Esophagus squamous epithelium (tissue), 5 donors: ENCODE data around the gene TRAPPC13. TPM values are rescaled to one million over a fixed set of nuclear protein-coding genes. Genes with fewer than 3 reads are reported as not detected.
A peak's percentile ranks its signal among the peaks of the same experiment; 100 is the strongest.
"Not testable (repeated sequence)": the region's sequence is repeated elsewhere in the genome, so short reads cannot be mapped to it uniquely, and the experiment has no call there.

ENCODE experiments used
- DNase-seq: peaks from one replicate; lab custom pipeline; 2025; lab: John Stamatoyannopoulos, UW
- H3K27ac ChIP-seq, 4 donors: fragments of 200-600 bp; sonication (generic); one replicate each; pipeline ENCODE4 v1.5.1; 2016 to 2019; ENCODE audit warnings: mild to moderate bottlenecking in 1 of 4
- H3K27me3 ChIP-seq, 4 donors: fragments of 200-600 bp; sonication (generic); 1 replicate in 3 of 4; 2 replicates in 1 of 4; pipeline versions ENCODE4 v1.5.1 to v1.6.0; 2017 to 2021; ENCODE audit warnings: antibody characterized with exemption in 1 of 4
- H3K36me3 ChIP-seq, 3 donors: fragments of 200-600 bp; sonication (generic); one replicate each; pipeline ENCODE4 v1.5.1; 2016 to 2019
- H3K4me1 ChIP-seq, 3 donors: fragments of 200-600 bp; sonication (generic); one replicate each; pipeline ENCODE4 v1.5.1; 2017 to 2019
- H3K4me3 ChIP-seq, 4 donors: fragments of 200-600 bp; sonication (generic); 1 replicate in 3 of 4; 2 replicates in 1 of 4; pipeline ENCODE4 v1.5.1; 2016 to 2019; ENCODE audit warnings: mild to moderate bottlenecking in 2 of 4, moderate library complexity in 1 of 4
- H3K9me3 ChIP-seq, 3 donors: fragments of 200-600 bp; sonication (generic); one replicate each; pipeline ENCODE4 v1.5.1; 2016 to 2019
- CTCF ChIP-seq, 6 experiments: fragments of 450-650 bp in 4 of 6; fragments of 200-600 bp in 2 of 6; sonication (generic) in 2 of 6; IDR thresholded peaks; one replicate each; pipeline ENCODE4 v1.5.1; 2016 to 2019; ENCODE audit warnings: antibody characterized with exemption in 6 of 6, mild to moderate bottlenecking in 4 of 6, moderate library complexity in 4 of 6
- POLR2A ChIP-seq, 4 donors: fragments of 450-650 bp; IDR thresholded peaks; one replicate each; pipeline ENCODE4 v1.6.1; 2017; ENCODE audit warnings: antibody characterized with exemption in 4 of 4, mild to moderate bottlenecking in 4 of 4, moderate library complexity in 3 of 4
- WGBS, 2 donors: methylation state at CpG; one replicate each; pipeline ENCODE4 v1.1.5; 2018; 5-methylcytosine and 5-hydroxymethylcytosine counted together
- intact Hi-C: fragments of 100-400 bp; cut with DNase I; formaldehyde crosslinking; loops from one replicate; pipeline ENCODE4 v1.15.0; 2022
- total RNA-seq, 4 donors: library from RNA; depleted of rRNA; stranded (reverse); fragments of >200 nt; gene quantifications; one replicate each; pipeline ENCODE4 v1.1.0, GENCODE V29; 2016
- donor health status: DM: yes; HTN: yes; CAD: no.

TRAPPC13 gene
- 10 to 100 TPM; 10.1 to 19.5 (median 14.9) TPM for total RNA-seq

- intact Hi-C loops: no loop called here
- Histone ChIP-seq H3K4me3 (peak within 1 kb of the TSS; percentile 74 to 92 (median 83)), H3K27me3 (no peaks in the 10 kb centered on the region), H3K4me1 (peaks cover 19 to 45% (median 25%) of the 10 kb centered on the region in 3 donors), H3K27ac (peak within 1 kb of the TSS; percentile 82 to 92 (median 86)), H3K36me3 (peaks cover 0 to 20% (median 0%) of the 10 kb centered on the region in 3 donors), H3K9me3 (no peaks in the 10 kb centered on the region)
- 0% methylated on average over 30 to 36 of the region's 36 CpGs for WGBS, 2 donors
- DNase-seq: peak; percentile 70
- TF ChIP-seq POLR2A (IDR thresholded peaks at IDR 0.05): peak in 2 of 4 donors; percentile 7 to 18
- peak in 2 of 6 experiments; percentile 13 to 26 for TF ChIP-seq CTCF (IDR thresholded peaks at IDR 0.05)
These were observed at the start of gene TRAPPC13, which contains the start of gene SHLD3 for GRCh38 chr5:65624571-65625555. TSS of gene TRAPPC13 (plus strand) at chr5:65625027. CDS start at chr5:65625061, 34 bp downstream. TSS of gene SHLD3 (plus strand) at chr5:65625027. CDS start at chr5:65629588, 4,561 bp downstream.

- no peaks in the 10 kb centered on the region for H3K9me3 ChIP-seq
- no peaks in the 10 kb centered on the region for H3K27me3 ChIP-seq
- H3K4me3 ChIP-seq: no peak overlapping the region
- H3K27ac ChIP-seq: no peak overlapping the region
- no peak for DNase-seq
- peaks cover 0 to 83% (median 11%) of the 10 kb centered on the region in 3 donors for H3K36me3 ChIP-seq
- TF ChIP-seq POLR2A (IDR thresholded peaks at IDR 0.05) (no peak), CTCF (IDR thresholded peaks at IDR 0.05) (no peak)
- H3K4me1 ChIP-seq: no peaks in the 10 kb centered on the region
- intact Hi-C loops: no loop called here
These were observed 47.7 kb upstream of the TRAPPC13 start for GRCh38 chr5:65577141-65577540.

- Histone ChIP-seq H3K27me3 (no peaks in the 10 kb centered on the region), H3K27ac (no peak overlapping the region), H3K4me1 (no peaks in the 10 kb centered on the region), H3K4me3 (no peak overlapping the region), H3K9me3 (no peaks in the 10 kb centered on the region), H3K36me3 (peaks cover 0 to 100% (median 25%) of the 10 kb centered on the region in 3 donors)
- WGBS, 2 donors: 84 to 96% methylated on average over 2 of the region's 2 CpGs
- no peak for TF ChIP-seq POLR2A (IDR thresholded peaks at IDR 0.05)
- TF ChIP-seq CTCF (IDR thresholded peaks at IDR 0.05): no peak
- DNase-seq: no peak
- intact Hi-C loops: no loop called here
These were observed 36.1 kb upstream of the TRAPPC13 start for GRCh38 chr5:65588694-65589093.

- no CpG with 5 or more reads among the region's 1 CpG for WGBS, 2 donors
- H3K27ac ChIP-seq, H3K27me3 ChIP-seq, H3K9me3 ChIP-seq, H3K4me1 ChIP-seq, intact Hi-C loops, H3K4me3 ChIP-seq, DNase-seq: not testable (repeated sequence)
- H3K36me3 ChIP-seq: peaks cover 0 to 99% (median 4%) of the 10 kb centered on the region in 3 donors
These were observed 23.1 kb upstream of the TRAPPC13 start for GRCh38 chr5:65601761-65602160.

GRCh38 chr5:65611524-65611923 is 13.3 kb upstream of the TRAPPC13 start:
- H3K9me3 ChIP-seq: no peaks in the 10 kb centered on the region
- intact Hi-C loops: no loop called here
- H3K4me1 ChIP-seq: no peaks in the 10 kb centered on the region
- H3K4me3 ChIP-seq: no peak overlapping the region
- 70 to 81% methylated on average over 3 of the region's 3 CpGs for WGBS, 2 donors
- no peaks in the 10 kb centered on the region for H3K27me3 ChIP-seq
- H3K27ac ChIP-seq: no peak overlapping the region
- no peak for TF ChIP-seq POLR2A (IDR thresholded peaks at IDR 0.05)
- no peak for TF ChIP-seq CTCF (IDR thresholded peaks at IDR 0.05)
- DNase-seq: no peak
- peaks cover 0 to 100% (median 7%) of the 10 kb centered on the region in 3 donors for H3K36me3 ChIP-seq
